IgD-negative memory B cell (primary cell): ENCODE measurements around the gene TENM3. TPM values are rescaled to one million over a fixed set of nuclear protein-coding genes. Genes with fewer than 3 reads are reported as not detected.
A peak's percentile ranks its signal among the peaks of the same experiment; 100 is the strongest.

Experiments
- H3K27ac Mint-ChIP-seq, 3 donors: one replicate each; pipeline ENCODE4 v1.8.0; 2020 to 2022; ENCODE audit warnings: mild to moderate bottlenecking in 3 of 3, mixed read lengths in 3 of 3, moderate library complexity in 1 of 3
- H3K27me3 Mint-ChIP-seq: one replicate; pipeline ENCODE4 v1.8.0; 2021; ENCODE audit warnings: mixed read lengths
- H3K36me3 Mint-ChIP-seq: one replicate; pipeline ENCODE4 v1.8.0; 2020; ENCODE audit warnings: mild to moderate bottlenecking, mixed read lengths
- H3K4me1 Mint-ChIP-seq, 3 donors: one replicate each; pipeline ENCODE4 v1.8.0; 2020 to 2022; ENCODE audit warnings: mixed read lengths in 3 of 3, mild to moderate bottlenecking in 1 of 3
- H3K4me3 Mint-ChIP-seq, 4 donors: one replicate each; pipeline ENCODE4 v1.8.0; 2020 to 2022; ENCODE audit warnings: mild to moderate bottlenecking in 4 of 4, mixed read lengths in 4 of 4, moderate library complexity in 3 of 4
- H3K9me3 Mint-ChIP-seq, 3 donors: one replicate each; pipeline ENCODE4 v1.8.0; 2020 to 2021; ENCODE audit warnings: mixed read lengths in 3 of 3, mild to moderate bottlenecking in 1 of 3
- polyA plus RNA-seq: library from polyadenylated mRNA; unstranded; fragments of 300-500 nt; fragmentation: Illumina TruSeq; gene quantifications from one replicate; pipeline ENCODE4 v1.2.3, GENCODE V29; 2021

TENM3 gene
- polyA plus RNA-seq, 1 donor from 2014 or later: not detected

- H3K27ac Mint-ChIP-seq: no peak overlapping the region
- peaks cover 1% of the 10 kb centered on the region for H3K36me3 Mint-ChIP-seq
- H3K27me3 Mint-ChIP-seq: no peaks in the 10 kb centered on the region
- no peaks in the 10 kb centered on the region for H3K4me1 Mint-ChIP-seq
- peaks cover 2 to 4% (median 4%) of the 10 kb centered on the region in 3 donors for H3K9me3 Mint-ChIP-seq
- no peak overlapping the region for H3K4me3 Mint-ChIP-seq
These were observed 34.2 kb downstream of the TENM3 start for GRCh38 chr4:182277377-182277776.

- H3K27me3 Mint-ChIP-seq: no peaks in the 10 kb centered on the region
- no peak overlapping the region for H3K4me3 Mint-ChIP-seq
- H3K9me3 Mint-ChIP-seq: peaks cover 0 to 4% (median 2%) of the 10 kb centered on the region in 3 donors
- no peak overlapping the region for H3K27ac Mint-ChIP-seq
- H3K36me3 Mint-ChIP-seq: no peaks in the 10 kb centered on the region
- H3K4me1 Mint-ChIP-seq: no peaks in the 10 kb centered on the region
These were observed 35.5 kb downstream of the TENM3 start for GRCh38 chr4:182278729-182279128.

GRCh38 chr4:182280436-182281111 lies 37.4 kb downstream of the TENM3 start:
- H3K27ac Mint-ChIP-seq: no peak overlapping the region
- H3K27me3 Mint-ChIP-seq: no peaks in the 10 kb centered on the region
- H3K4me3 Mint-ChIP-seq: no peak overlapping the region
- H3K36me3 Mint-ChIP-seq: no peaks in the 10 kb centered on the region
- no peaks in the 10 kb centered on the region for H3K4me1 Mint-ChIP-seq
- H3K9me3 Mint-ChIP-seq: peaks cover 0 to 4% (median 3%) of the 10 kb centered on the region in 3 donors

- H3K36me3 Mint-ChIP-seq: no peaks in the 10 kb centered on the region
- peaks cover 2 to 6% (median 3%) of the 10 kb centered on the region in 3 donors for H3K9me3 Mint-ChIP-seq
- no peaks in the 10 kb centered on the region for H3K27me3 Mint-ChIP-seq
- H3K4me3 Mint-ChIP-seq: no peak overlapping the region
- H3K27ac Mint-ChIP-seq: no peak overlapping the region
- H3K4me1 Mint-ChIP-seq: no peaks in the 10 kb centered on the region
These were observed 42.8 kb downstream of the TENM3 start for GRCh38 chr4:182286035-182286434.

GRCh38 chr4:182286931-182287330 lies 43.7 kb downstream of the TENM3 start:
- Mint-ChIP-seq H3K4me1 (no peaks in the 10 kb centered on the region), H3K27me3 (no peaks in the 10 kb centered on the region), H3K9me3 (peaks cover 2 to 6% (median 3%) of the 10 kb centered on the region in 3 donors), H3K27ac (no peak overlapping the region), H3K4me3 (no peak overlapping the region), H3K36me3 (no peaks in the 10 kb centered on the region)

GRCh38 chr4:182288534-182288933 lies 45.3 kb downstream of the TENM3 start:
- no peak overlapping the region for H3K4me3 Mint-ChIP-seq

GRCh38 chr4:182289809-182290208 lies 46.6 kb downstream of the TENM3 start:
- H3K27ac Mint-ChIP-seq: no peak overlapping the region
- H3K4me3 Mint-ChIP-seq: peak overlapping the region in 1 of 4 donors; percentile 81
- H3K9me3 Mint-ChIP-seq: peaks cover 2 to 4% (median 3%) of the 10 kb centered on the region in 3 donors
- no peaks in the 10 kb centered on the region for H3K36me3 Mint-ChIP-seq
- H3K27me3 Mint-ChIP-seq: no peaks in the 10 kb centered on the region
- H3K4me1 Mint-ChIP-seq: no peaks in the 10 kb centered on the region

More at GRCh38 chr4:182288534-182288933, 45.3 kb downstream of the TENM3 start:
- peaks cover 2 to 4% (median 3%) of the 10 kb centered on the region in 3 donors for H3K9me3 Mint-ChIP-seq
- H3K27me3 Mint-ChIP-seq: no peaks in the 10 kb centered on the region
- H3K36me3 Mint-ChIP-seq: no peaks in the 10 kb centered on the region
- no peaks in the 10 kb centered on the region for H3K4me1 Mint-ChIP-seq
- H3K27ac Mint-ChIP-seq: no peak overlapping the region

- no peaks in the 10 kb centered on the region for H3K27me3 Mint-ChIP-seq
- H3K27ac Mint-ChIP-seq: no peak overlapping the region
- no peaks in the 10 kb centered on the region for H3K36me3 Mint-ChIP-seq
- H3K9me3 Mint-ChIP-seq: peaks cover 0 to 4% (median 2%) of the 10 kb centered on the region in 3 donors
- no peaks in the 10 kb centered on the region for H3K4me1 Mint-ChIP-seq
- H3K4me3 Mint-ChIP-seq: no peak overlapping the region
These were observed 48.0 kb downstream of the TENM3 start for GRCh38 chr4:182291175-182291574.

GRCh38 chr4:182291597-182292270 lies 48.5 kb downstream of the TENM3 start:
- Mint-ChIP-seq H3K4me1 (no peaks in the 10 kb centered on the region), H3K36me3 (no peaks in the 10 kb centered on the region), H3K27me3 (no peaks in the 10 kb centered on the region), H3K4me3 (no peak overlapping the region), H3K9me3 (peaks cover 0 to 4% (median 2%) of the 10 kb centered on the region in 3 donors), H3K27ac (no peak overlapping the region)

GRCh38 chr4:182292612-182293011 lies 49.4 kb downstream of the TENM3 start:
- H3K9me3 Mint-ChIP-seq: peaks cover 0 to 4% (median 2%) of the 10 kb centered on the region in 3 donors
- H3K27me3 Mint-ChIP-seq: no peaks in the 10 kb centered on the region
- no peak overlapping the region for H3K4me3 Mint-ChIP-seq
- no peaks in the 10 kb centered on the region for H3K36me3 Mint-ChIP-seq
- H3K27ac Mint-ChIP-seq: no peak overlapping the region
- no peaks in the 10 kb centered on the region for H3K4me1 Mint-ChIP-seq

GRCh38 chr4:182293691-182294255 lies 50.6 kb downstream of the TENM3 start:
- no peak overlapping the region for H3K4me3 Mint-ChIP-seq
- H3K36me3 Mint-ChIP-seq: no peaks in the 10 kb centered on the region
- no peaks in the 10 kb centered on the region for H3K27me3 Mint-ChIP-seq
- peaks cover 0 to 2% (median 0%) of the 10 kb centered on the region in 3 donors for H3K9me3 Mint-ChIP-seq
- H3K27ac Mint-ChIP-seq: no peak overlapping the region
- no peaks in the 10 kb centered on the region for H3K4me1 Mint-ChIP-seq

GRCh38 chr4:182294451-182294850 lies 51.2 kb downstream of the TENM3 start:
- Mint-ChIP-seq H3K36me3 (no peaks in the 10 kb centered on the region), H3K27ac (no peak overlapping the region), H3K9me3 (peaks cover 0 to 2% (median 0%) of the 10 kb centered on the region in 3 donors)

GRCh38 chr4:182297659-182298058 lies 54.5 kb downstream of the TENM3 start:
- Mint-ChIP-seq H3K9me3 (peaks cover 0 to 2% (median under 1%) of the 10 kb centered on the region in 3 donors), H3K27me3 (peaks cover 1% of the 10 kb centered on the region), H3K4me3 (no peak overlapping the region), H3K36me3 (no peaks in the 10 kb centered on the region), H3K4me1 (no peaks in the 10 kb centered on the region), H3K27ac (peak overlapping the region in 1 of 3 donors; percentile 47)

More at GRCh38 chr4:182294451-182294850, 51.2 kb downstream of the TENM3 start:
- Mint-ChIP-seq H3K4me3 (no peak overlapping the region), H3K27me3 (no peaks in the 10 kb centered on the region), H3K4me1 (no peaks in the 10 kb centered on the region)

- Mint-ChIP-seq H3K4me1 (no peaks in the 10 kb centered on the region), H3K27me3 (peaks cover 1% of the 10 kb centered on the region), H3K36me3 (no peaks in the 10 kb centered on the region), H3K9me3 (peaks cover 0 to 4% (median 0%) of the 10 kb centered on the region in 3 donors), H3K27ac (no peak overlapping the region), H3K4me3 (no peak overlapping the region)
These were observed 58.5 kb downstream of the TENM3 start for GRCh38 chr4:182301736-182302135.

GRCh38 chr4:182303847-182304246 lies 60.6 kb downstream of the TENM3 start:
- H3K4me1 Mint-ChIP-seq: no peaks in the 10 kb centered on the region
- no peak overlapping the region for H3K4me3 Mint-ChIP-seq
- H3K9me3 Mint-ChIP-seq: peaks cover 0 to 4% (median 2%) of the 10 kb centered on the region in 3 donors
- no peaks in the 10 kb centered on the region for H3K36me3 Mint-ChIP-seq
- H3K27me3 Mint-ChIP-seq: peaks cover 1% of the 10 kb centered on the region
- no peak overlapping the region for H3K27ac Mint-ChIP-seq
